Sigmoid colon (tissue), 7 donors: ENCODE data around the gene ARHGAP15. TPM values are rescaled to one million over a fixed set of nuclear protein-coding genes. Genes with fewer than 3 reads are reported as not detected.

Experiments used
- DNase-seq: peaks from one replicate; pipeline ENCODE4 v3.0.0-alpha.2; 2019
- H3K27ac ChIP-seq, 4 donors: fragments of 200-600 bp; sonication (generic); one replicate each; pipeline ENCODE4 v1.5.1; 2016 to 2019; ENCODE audit warnings: mild to moderate bottlenecking in 1 of 4
- H3K27me3 ChIP-seq, 3 donors: fragments of 200-600 bp; sonication (generic); one replicate each; pipeline ENCODE4 v1.5.1; 2019; ENCODE audit warnings: mild to moderate bottlenecking in 1 of 3
- H3K36me3 ChIP-seq, 4 donors: fragments of 200-600 bp; sonication (generic); one replicate each; pipeline ENCODE4 v1.5.1; 2016 to 2019
- H3K4me1 ChIP-seq, 4 donors: fragments of 200-600 bp; sonication (generic); one replicate each; pipeline ENCODE4 v1.5.1; 2017 to 2019
- H3K4me3 ChIP-seq, 4 donors: fragments of 200-600 bp; sonication (generic); one replicate each; pipeline ENCODE4 v1.5.1; 2017 to 2019; ENCODE audit warnings: mild to moderate bottlenecking in 2 of 4, moderate library complexity in 1 of 4
- H3K9me3 ChIP-seq, 4 donors: fragments of 200-600 bp in 3 of 4; sonication (generic) in 3 of 4; one replicate each; pipeline versions ENCODE4 v1.5.1 to v1.6.1; 2013 to 2019
- CTCF ChIP-seq, 4 experiments: fragments of 450-650 bp in 3 of 4; fragments of 200-600 bp in 1 of 4; IDR thresholded peaks; one replicate each; pipeline ENCODE4 v1.5.1; 2016 to 2019; ENCODE audit warnings: antibody characterized with exemption in 4 of 4, mild to moderate bottlenecking in 3 of 4, moderate library complexity in 2 of 4
- EP300 ChIP-seq, 4 donors: sonication (generic); formaldehyde crosslinking; IDR thresholded peaks; one replicate each; pipeline ENCODE4 v1.6.1; 2017; ENCODE audit warnings: antibody characterized with exemption in 4 of 4
- POLR2A ChIP-seq, 2 donors: fragments of 450-650 bp; IDR thresholded peaks; one replicate each; pipeline ENCODE4 v1.6.1; 2016; ENCODE audit warnings: antibody characterized with exemption in 2 of 2, mild to moderate bottlenecking in 2 of 2, moderate library complexity in 2 of 2
- POLR2AphosphoS5 ChIP-seq, 4 donors: sonication (generic); formaldehyde crosslinking; IDR thresholded peaks; one replicate each; pipeline ENCODE4 v1.6.1; 2017; ENCODE audit warnings: antibody characterized with exemption in 4 of 4
- WGBS, 2 donors: extraction: QIAGEN DNeasy Blood & Tissue Kit; methylation state at CpG; one replicate each; pipeline ENCODE4 v1.1.7; 2013; 5-methylcytosine and 5-hydroxymethylcytosine counted together
- intact Hi-C: fragments of 100-400 bp; cut with DNase I; formaldehyde crosslinking; loops from one replicate; pipeline ENCODE4 v1.15.1; 2023
- polyA plus RNA-seq, 3 donors: library from polyadenylated mRNA; stranded (reverse); fragments of 200-250 nt; gene quantifications; one replicate each; pipeline ENCODE4 v1.2.3, GENCODE V29; 2013
- total RNA-seq, 4 donors: library from RNA; depleted of rRNA; stranded (reverse); fragments of >200 nt; gene quantifications; one replicate each; pipeline ENCODE4 v1.1.0, GENCODE V29; 2016
- donor health status: healthy with polysubstance abuse.
- donor health status: Bipolar disorder and iron deficiency.
- donor health status: healthy.

Gene ARHGAP15
- total and polyA plus RNA-seq, 7 donors = 3.7 to 16.4 (median 6.0) TPM

- TF ChIP-seq POLR2A (IDR thresholded peaks at IDR 0.05) = no peak
- no peak for TF ChIP-seq EP300 (IDR thresholded peaks at IDR 0.05)
- TF ChIP-seq CTCF (IDR thresholded peaks at IDR 0.05) = no peak
- no peak for TF ChIP-seq POLR2AphosphoS5 (IDR thresholded peaks at IDR 0.05)
- H3K36me3 ChIP-seq = no peaks in the 10 kb centered on the region
- no peaks in the 10 kb centered on the region for H3K27me3 ChIP-seq
- H3K4me1 ChIP-seq = no peaks in the 10 kb centered on the region
- 25 to 63% methylated on average over 1 of the region's 1 CpG for WGBS, 2 donors
- no peak overlapping the region for H3K27ac ChIP-seq
- no peak overlapping the region for H3K4me3 ChIP-seq
- no peaks in the 10 kb centered on the region for H3K9me3 ChIP-seq
- no peak for DNase-seq
- intact Hi-C loops = no loop called here
These were observed 369.3 kb downstream of the ARHGAP15 start for GRCh38 chr2:143498496-143498895.

- intact Hi-C loops = no loop called here
- H3K36me3 ChIP-seq = no peaks in the 10 kb centered on the region
- WGBS, 2 donors = 72 to 81% methylated on average over 3 of the region's 3 CpGs
- no peak for TF ChIP-seq POLR2A (IDR thresholded peaks at IDR 0.05)
- no peak for TF ChIP-seq POLR2AphosphoS5 (IDR thresholded peaks at IDR 0.05)
- no peak for TF ChIP-seq EP300 (IDR thresholded peaks at IDR 0.05)
- no peak for TF ChIP-seq CTCF (IDR thresholded peaks at IDR 0.05)
- no peak for DNase-seq
- H3K27ac ChIP-seq = no peak overlapping the region
- no peaks in the 10 kb centered on the region for H3K4me1 ChIP-seq
- H3K4me3 ChIP-seq = no peak overlapping the region
- no peaks in the 10 kb centered on the region for H3K27me3 ChIP-seq
- H3K9me3 ChIP-seq = no peaks in the 10 kb centered on the region
These were observed 369.8 kb downstream of the ARHGAP15 start for GRCh38 chr2:143499061-143499460.

- DNase-seq = no peak
- WGBS, 2 donors = 85 to 89% methylated on average over 7 of the region's 7 CpGs
- Histone ChIP-seq H3K4me3 (no peak overlapping the region), H3K4me1 (no peaks in the 10 kb centered on the region), H3K36me3 (no peaks in the 10 kb centered on the region), H3K9me3 (no peaks in the 10 kb centered on the region), H3K27ac (no peak overlapping the region), H3K27me3 (no peaks in the 10 kb centered on the region)
- TF ChIP-seq POLR2AphosphoS5 (IDR thresholded peaks at IDR 0.05) (no peak), CTCF (IDR thresholded peaks at IDR 0.05) (no peak), POLR2A (IDR thresholded peaks at IDR 0.05) (no peak), EP300 (IDR thresholded peaks at IDR 0.05) (no peak)
- intact Hi-C loops = no loop called here
These were observed 372.0 kb downstream of the ARHGAP15 start for GRCh38 chr2:143501106-143501676.

- TF ChIP-seq POLR2A (IDR thresholded peaks at IDR 0.05) (no peak), CTCF (IDR thresholded peaks at IDR 0.05) (no peak), EP300 (IDR thresholded peaks at IDR 0.05) (no peak), POLR2AphosphoS5 (IDR thresholded peaks at IDR 0.05) (no peak)
- WGBS, 2 donors = 90 to 96% methylated on average over 2 of the region's 2 CpGs
- H3K9me3 ChIP-seq = no peaks in the 10 kb centered on the region
- no peak overlapping the region for H3K27ac ChIP-seq
- H3K4me1 ChIP-seq = no peaks in the 10 kb centered on the region
- no peak overlapping the region for H3K4me3 ChIP-seq
- intact Hi-C loops = no loop called here
- H3K36me3 ChIP-seq = no peaks in the 10 kb centered on the region
- no peak for DNase-seq
- no peaks in the 10 kb centered on the region for H3K27me3 ChIP-seq
These were observed 374.1 kb downstream of the ARHGAP15 start for GRCh38 chr2:143503280-143503679.

GRCh38 chr2:143504397-143504796, 375.2 kb downstream of the ARHGAP15 start:
- H3K9me3 ChIP-seq = no peaks in the 10 kb centered on the region

More at GRCh38 chr2:143504397-143504796, 375.2 kb downstream of the ARHGAP15 start:
- Histone ChIP-seq H3K4me1 (no peaks in the 10 kb centered on the region), H3K27ac (no peak overlapping the region), H3K36me3 (no peaks in the 10 kb centered on the region), H3K4me3 (no peak overlapping the region), H3K27me3 (no peaks in the 10 kb centered on the region)
- 92 to 98% methylated on average over 2 of the region's 2 CpGs for WGBS, 2 donors
- intact Hi-C loops = no loop called here
- TF ChIP-seq CTCF (IDR thresholded peaks at IDR 0.05) = no peak
- no peak for TF ChIP-seq POLR2A (IDR thresholded peaks at IDR 0.05)
- no peak for TF ChIP-seq POLR2AphosphoS5 (IDR thresholded peaks at IDR 0.05)
- no peak for TF ChIP-seq EP300 (IDR thresholded peaks at IDR 0.05)
- DNase-seq = no peak
